Prostate gland (tissue), 2 donors: Measurements from ENCODE around the gene KRTAP22-1.

ENCODE experiments used
- CTCF ChIP-seq, 4 experiments: fragments of 200-600 bp in 2 of 4; fragments of 450-650 bp in 2 of 4; sonication (generic) in 2 of 4; IDR thresholded peaks; 1 replicate in 3 of 4; 2 replicates in 1 of 4; pipeline ENCODE4 v1.5.1; 2016 to 2019; ENCODE audit warnings: antibody characterized with exemption in 4 of 4, mild to moderate bottlenecking in 2 of 4, moderate library complexity in 2 of 4
- POLR2A ChIP-seq: fragments of 450-650 bp; IDR thresholded peaks from one replicate; pipeline ENCODE4 v1.6.1; 2016; ENCODE audit warnings: antibody characterized with exemption, mild to moderate bottlenecking

GRCh38 chr21:30634906-30635305 is 34.0 kb downstream of the KRTAP22-1 start, which contains the start of gene KRTAP20-2:
- TF ChIP-seq CTCF (IDR thresholded peaks at IDR 0.05), result no peak
- TF ChIP-seq POLR2A, result no peak
